ENCODE data around the gene USP50. TPM values are rescaled to one million over a fixed set of nuclear protein-coding genes. Genes with fewer than 3 reads are reported as not detected.
"Not testable (repeated sequence)": the region's sequence is repeated elsewhere in the genome, so short reads cannot be mapped to it uniquely, and the experiment has no call there.

Gene USP50
- total RNA-seq, 1 donor from 2014 or later, result 0.48 TPM

- no peaks in the 10 kb centered on the region for H3K9me3 Mint-ChIP-seq
- H3K4me3 Mint-ChIP-seq, result no peak overlapping the region
- H3K27me3 Mint-ChIP-seq, result no peaks in the 10 kb centered on the region
- H3K4me1 Mint-ChIP-seq (ENCODE audit: unreplicated experiment), result no peaks in the 10 kb centered on the region
- TF ChIP-seq, protein P1, sequence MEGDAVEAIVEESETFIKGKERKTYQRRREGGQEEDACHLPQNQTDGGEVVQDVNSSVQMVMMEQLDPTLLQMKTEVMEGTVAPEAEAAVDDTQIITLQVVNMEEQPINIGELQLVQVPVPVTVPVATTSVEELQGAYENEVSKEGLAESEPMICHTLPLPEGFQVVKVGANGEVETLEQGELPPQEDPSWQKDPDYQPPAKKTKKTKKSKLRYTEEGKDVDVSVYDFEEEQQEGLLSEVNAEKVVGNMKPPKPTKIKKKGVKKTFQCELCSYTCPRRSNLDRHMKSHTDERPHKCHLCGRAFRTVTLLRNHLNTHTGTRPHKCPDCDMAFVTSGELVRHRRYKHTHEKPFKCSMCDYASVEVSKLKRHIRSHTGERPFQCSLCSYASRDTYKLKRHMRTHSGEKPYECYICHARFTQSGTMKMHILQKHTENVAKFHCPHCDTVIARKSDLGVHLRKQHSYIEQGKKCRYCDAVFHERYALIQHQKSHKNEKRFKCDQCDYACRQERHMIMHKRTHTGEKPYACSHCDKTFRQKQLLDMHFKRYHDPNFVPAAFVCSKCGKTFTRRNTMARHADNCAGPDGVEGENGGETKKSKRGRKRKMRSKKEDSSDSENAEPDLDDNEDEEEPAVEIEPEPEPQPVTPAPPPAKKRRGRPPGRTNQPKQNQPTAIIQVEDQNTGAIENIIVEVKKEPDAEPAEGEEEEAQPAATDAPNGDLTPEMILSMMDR (conservative IDR thresholded peaks at IDR 0.05), result no peak
- no peak overlapping the region for H3K27ac Mint-ChIP-seq
- H3K36me3 Mint-ChIP-seq, result no peaks in the 10 kb centered on the region
- DNase-seq (ENCODE audit: extremely low spot score, unreplicated experiment), result no peak
These were observed 15.3 kb downstream of the USP50 start for GRCh38 chr15:50531163-50531562.

GRCh38 chr15:50523851-50524251 is 22.6 kb downstream of the USP50 start:
- no peaks in the 10 kb centered on the region for H3K27me3 Mint-ChIP-seq
- TF ChIP-seq, protein P1 (conservative IDR thresholded peaks at IDR 0.05), result no peak
- no peaks in the 10 kb centered on the region for H3K36me3 Mint-ChIP-seq

GRCh38 chr15:50519740-50520425 is 26.6 kb downstream of the USP50 start:
- H3K27ac Mint-ChIP-seq, result no peak overlapping the region
- H3K36me3 Mint-ChIP-seq, result no peaks in the 10 kb centered on the region
- TF ChIP-seq, protein P1 (conservative IDR thresholded peaks at IDR 0.05), result no peak
- H3K4me1 Mint-ChIP-seq (ENCODE audit: unreplicated experiment), result no peaks in the 10 kb centered on the region
- DNase-seq (ENCODE audit: extremely low spot score, unreplicated experiment), result no peak
- H3K27me3 Mint-ChIP-seq, result no peaks in the 10 kb centered on the region
- H3K4me3 Mint-ChIP-seq, result no peak overlapping the region
- H3K9me3 Mint-ChIP-seq, result peaks cover 4% of the 10 kb centered on the region

More at GRCh38 chr15:50523851-50524251, 22.6 kb downstream of the USP50 start:
- Mint-ChIP-seq H3K9me3 (peaks cover 4% of the 10 kb centered on the region), H3K4me1 (ENCODE audit: unreplicated experiment) (no peaks in the 10 kb centered on the region), H3K27ac (no peak overlapping the region), H3K4me3 (no peak overlapping the region)
- DNase-seq (ENCODE audit: extremely low spot score, unreplicated experiment), result no peak

DNA sequence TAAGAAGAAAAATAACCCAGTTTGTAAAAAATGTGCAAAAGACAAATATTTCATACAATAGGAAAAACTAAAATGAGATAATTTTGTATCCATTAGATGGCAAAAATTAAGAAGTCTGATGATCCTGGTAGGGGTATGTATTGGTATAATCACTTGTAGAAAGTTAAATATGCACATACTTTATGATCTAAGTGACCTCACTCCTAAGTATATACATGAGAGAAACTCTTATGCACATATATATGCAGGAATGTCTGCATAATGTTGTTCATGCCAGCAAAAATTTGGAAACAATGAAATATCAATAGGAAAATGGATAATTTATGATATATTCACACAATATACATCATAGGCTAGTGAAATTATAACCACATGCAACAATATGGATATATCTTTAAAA is 33.5 kb downstream of the USP50 start:
- TF ChIP-seq, protein P1 (conservative IDR thresholded peaks at IDR 0.05), result no peak
- no peaks in the 10 kb centered on the region for H3K27me3 Mint-ChIP-seq
- no peak for DNase-seq (ENCODE audit: extremely low spot score, unreplicated experiment)
- H3K4me1 Mint-ChIP-seq (ENCODE audit: unreplicated experiment), result no peaks in the 10 kb centered on the region
- H3K27ac Mint-ChIP-seq, result no peak overlapping the region
- no peak overlapping the region for H3K4me3 Mint-ChIP-seq
- H3K36me3 Mint-ChIP-seq, result no peaks in the 10 kb centered on the region
- H3K9me3 Mint-ChIP-seq, result no peaks in the 10 kb centered on the region

- TF ChIP-seq, protein P1 (conservative IDR thresholded peaks at IDR 0.05), result no peak
- no peak for DNase-seq (ENCODE audit: extremely low spot score, unreplicated experiment)
These were observed 40.3 kb downstream of the USP50 start for GRCh38 chr15:50506121-50506520.

GRCh38 chr15:50505656-50506055 is 40.8 kb downstream of the USP50 start:
- peaks cover 12% of the 10 kb centered on the region for H3K36me3 Mint-ChIP-seq
- not testable (repeated sequence) for H3K4me3 Mint-ChIP-seq; H3K4me1 Mint-ChIP-seq (ENCODE audit: unreplicated experiment); H3K9me3 Mint-ChIP-seq; DNase-seq (ENCODE audit: extremely low spot score, unreplicated experiment); H3K27ac Mint-ChIP-seq; H3K27me3 Mint-ChIP-seq

More at GRCh38 chr15:50506121-50506520, 40.3 kb downstream of the USP50 start:
- peaks cover 9% of the 10 kb centered on the region for H3K36me3 Mint-ChIP-seq
- H3K9me3 Mint-ChIP-seq, result no peaks in the 10 kb centered on the region
- peaks cover 8% of the 10 kb centered on the region for H3K4me1 Mint-ChIP-seq (ENCODE audit: unreplicated experiment)
- no peaks in the 10 kb centered on the region for H3K27me3 Mint-ChIP-seq
- no peak overlapping the region for H3K27ac Mint-ChIP-seq
- H3K4me3 Mint-ChIP-seq, result no peak overlapping the region

Data from type B pancreatic cell (in vitro differentiated cells).